ENCODE results near the gene RNF207.

RNF207 gene

GRCh38 chr1:6177681-6178380, 28.1 kb upstream of the RNF207 start:
- H3K36me3 ChIP-seq (ENCODE audit: control insufficient read depth, insufficient read depth, low read length, severe bottlenecking) = no peaks in the 10 kb centered on the region
- no peak for DNase-seq (ENCODE audit: low read depth)
- H3K27me3 ChIP-seq (replicated peaks; ENCODE audit: control insufficient read depth, insufficient read depth, low read length) = peaks cover 53% of the 10 kb centered on the region
- H3K9me3 ChIP-seq (ENCODE audit: control insufficient read depth, low read length) = no peaks in the 10 kb centered on the region
- no peak overlapping the region for H3K9ac ChIP-seq (ENCODE audit: low read length)
- peaks cover 19% of the 10 kb centered on the region for H3K4me1 ChIP-seq (ENCODE audit: control insufficient read depth, insufficient read depth, low read length)
- no peak overlapping the region for H3K4me3 ChIP-seq (ENCODE audit: low read length)

GRCh38 chr1:6178751-6179563, 27.0 kb upstream of the RNF207 start:
- Histone ChIP-seq H3K9me3 (ENCODE audit: control insufficient read depth, low read length) (no peaks in the 10 kb centered on the region), H3K4me1 (ENCODE audit: control insufficient read depth, insufficient read depth, low read length) (peaks cover 23% of the 10 kb centered on the region), H3K27me3 (replicated peaks; ENCODE audit: control insufficient read depth, insufficient read depth, low read length) (peaks cover 46% of the 10 kb centered on the region), H3K9ac (ENCODE audit: low read length) (peak overlapping the region; percentile 25), H3K36me3 (ENCODE audit: control insufficient read depth, insufficient read depth, low read length, severe bottlenecking) (no peaks in the 10 kb centered on the region), H3K4me3 (ENCODE audit: low read length) (no peak overlapping the region)
- peak; percentile 31 for DNase-seq (ENCODE audit: low read depth)

- H3K36me3 ChIP-seq (ENCODE audit: control insufficient read depth, insufficient read depth, low read length, severe bottlenecking) = no peaks in the 10 kb centered on the region
- H3K9ac ChIP-seq (ENCODE audit: low read length) = no peak overlapping the region
- H3K4me3 ChIP-seq (ENCODE audit: low read length) = no peak overlapping the region
- H3K4me1 ChIP-seq (ENCODE audit: control insufficient read depth, insufficient read depth, low read length) = peaks cover 27% of the 10 kb centered on the region
- H3K9me3 ChIP-seq (ENCODE audit: control insufficient read depth, low read length) = no peaks in the 10 kb centered on the region
- H3K27me3 ChIP-seq (replicated peaks; ENCODE audit: control insufficient read depth, insufficient read depth, low read length) = peaks cover 39% of the 10 kb centered on the region
- DNase-seq (ENCODE audit: low read depth) = peak; percentile 40
These were observed 26.2 kb upstream of the RNF207 start for GRCh38 chr1:6179564-6180175.

GRCh38 chr1:6180268-6180706, 25.6 kb upstream of the RNF207 start, which contains the start of gene CHD5:
TSS of gene CHD5 (minus strand) at chr1:6180321. CDS start at chr1:6180023, 298 bp downstream.
- Histone ChIP-seq H3K36me3 (ENCODE audit: control insufficient read depth, insufficient read depth, low read length, severe bottlenecking) (peaks cover under 1% of the 10 kb centered on the region), H3K4me3 (ENCODE audit: low read length) (peak within 1 kb of the TSS; percentile 27), H3K4me1 (ENCODE audit: control insufficient read depth, insufficient read depth, low read length) (peaks cover 30% of the 10 kb centered on the region), H3K9ac (ENCODE audit: low read length) (peak within 1 kb of the TSS; percentile 25), H3K9me3 (ENCODE audit: control insufficient read depth, low read length) (no peaks in the 10 kb centered on the region), H3K27me3 (replicated peaks; ENCODE audit: control insufficient read depth, insufficient read depth, low read length) (peaks cover 36% of the 10 kb centered on the region)
- DNase-seq (ENCODE audit: low read depth) = peak; percentile 44

- H3K4me3 ChIP-seq (ENCODE audit: low read length) = peak overlapping the region; percentile 27
- no peaks in the 10 kb centered on the region for H3K9me3 ChIP-seq (ENCODE audit: control insufficient read depth, low read length)
- H3K9ac ChIP-seq (ENCODE audit: low read length) = no peak overlapping the region
- H3K27me3 ChIP-seq (replicated peaks; ENCODE audit: control insufficient read depth, insufficient read depth, low read length) = peaks cover 32% of the 10 kb centered on the region
- DNase-seq (ENCODE audit: low read depth) = no peak
- peaks cover 5% of the 10 kb centered on the region for H3K36me3 ChIP-seq (ENCODE audit: control insufficient read depth, insufficient read depth, low read length, severe bottlenecking)
- H3K4me1 ChIP-seq (ENCODE audit: control insufficient read depth, insufficient read depth, low read length) = peaks cover 35% of the 10 kb centered on the region
These were observed 25.1 kb upstream of the RNF207 start for GRCh38 chr1:6180707-6181311.

GRCh38 chr1:6181347-6181770, 24.6 kb upstream of the RNF207 start:
- DNase-seq (ENCODE audit: low read depth) = peak; percentile 32
- H3K9ac ChIP-seq (ENCODE audit: low read length) = no peak overlapping the region
- peaks cover 26% of the 10 kb centered on the region for H3K27me3 ChIP-seq (replicated peaks; ENCODE audit: control insufficient read depth, insufficient read depth, low read length)
- H3K4me3 ChIP-seq (ENCODE audit: low read length) = peak overlapping the region; percentile 27
- peaks cover 9% of the 10 kb centered on the region for H3K36me3 ChIP-seq (ENCODE audit: control insufficient read depth, insufficient read depth, low read length, severe bottlenecking)
- no peaks in the 10 kb centered on the region for H3K9me3 ChIP-seq (ENCODE audit: control insufficient read depth, low read length)
- peaks cover 35% of the 10 kb centered on the region for H3K4me1 ChIP-seq (ENCODE audit: control insufficient read depth, insufficient read depth, low read length)

GRCh38 chr1:6183520-6183989, 22.4 kb upstream of the RNF207 start:
- Histone ChIP-seq H3K9me3 (ENCODE audit: control insufficient read depth, low read length) (no peaks in the 10 kb centered on the region), H3K9ac (ENCODE audit: low read length) (no peak overlapping the region), H3K4me1 (ENCODE audit: control insufficient read depth, insufficient read depth, low read length) (peaks cover 35% of the 10 kb centered on the region), H3K27me3 (replicated peaks; ENCODE audit: control insufficient read depth, insufficient read depth, low read length) (peaks cover 5% of the 10 kb centered on the region), H3K36me3 (ENCODE audit: control insufficient read depth, insufficient read depth, low read length, severe bottlenecking) (peaks cover 9% of the 10 kb centered on the region), H3K4me3 (ENCODE audit: low read length) (no peak overlapping the region)
- no peak for DNase-seq (ENCODE audit: low read depth)

GRCh38 chr1:6184083-6184783, 21.7 kb upstream of the RNF207 start:
- no peak overlapping the region for H3K9ac ChIP-seq (ENCODE audit: low read length)
- no peak for DNase-seq (ENCODE audit: low read depth)
- no peaks in the 10 kb centered on the region for H3K9me3 ChIP-seq (ENCODE audit: control insufficient read depth, low read length)
- H3K4me3 ChIP-seq (ENCODE audit: low read length) = no peak overlapping the region
- peaks cover 14% of the 10 kb centered on the region for H3K36me3 ChIP-seq (ENCODE audit: control insufficient read depth, insufficient read depth, low read length, severe bottlenecking)
- no peaks in the 10 kb centered on the region for H3K27me3 ChIP-seq (replicated peaks; ENCODE audit: control insufficient read depth, insufficient read depth, low read length)
- peaks cover 29% of the 10 kb centered on the region for H3K4me1 ChIP-seq (ENCODE audit: control insufficient read depth, insufficient read depth, low read length)

- H3K4me3 ChIP-seq (ENCODE audit: low read length) = no peak overlapping the region
- peaks cover 22% of the 10 kb centered on the region for H3K36me3 ChIP-seq (ENCODE audit: control insufficient read depth, insufficient read depth, low read length, severe bottlenecking)
- H3K4me1 ChIP-seq (ENCODE audit: control insufficient read depth, insufficient read depth, low read length) = peaks cover 29% of the 10 kb centered on the region
- no peaks in the 10 kb centered on the region for H3K27me3 ChIP-seq (replicated peaks; ENCODE audit: control insufficient read depth, insufficient read depth, low read length)
- no peaks in the 10 kb centered on the region for H3K9me3 ChIP-seq (ENCODE audit: control insufficient read depth, low read length)
- DNase-seq (ENCODE audit: low read depth) = peak; percentile 90
- H3K9ac ChIP-seq (ENCODE audit: low read length) = no peak overlapping the region
These were observed 20.8 kb upstream of the RNF207 start for GRCh38 chr1:6185151-6185550.

- Histone ChIP-seq H3K9me3 (ENCODE audit: control insufficient read depth, low read length) (no peaks in the 10 kb centered on the region), H3K4me1 (ENCODE audit: control insufficient read depth, insufficient read depth, low read length) (peaks cover 27% of the 10 kb centered on the region), H3K4me3 (ENCODE audit: low read length) (no peak overlapping the region), H3K9ac (ENCODE audit: low read length) (no peak overlapping the region), H3K27me3 (replicated peaks; ENCODE audit: control insufficient read depth, insufficient read depth, low read length) (no peaks in the 10 kb centered on the region), H3K36me3 (ENCODE audit: control insufficient read depth, insufficient read depth, low read length, severe bottlenecking) (peaks cover 28% of the 10 kb centered on the region)
- peak; percentile 76 for DNase-seq (ENCODE audit: low read depth)
These were observed 20.1 kb upstream of the RNF207 start for GRCh38 chr1:6185635-6186382.
